HG02610 (cell line): ENCODE data around the gene FBXL17.

Experiments
- ATAC-seq: cut with Tn5 transposase; IDR thresholded peaks from one replicate; pipeline ENCODE4 v1.9.1; 2021; ENCODE audit warnings: mild to moderate bottlenecking, moderate library complexity; ENCODE audit not compliant: unreplicated experiment

Gene FBXL17

DNA sequence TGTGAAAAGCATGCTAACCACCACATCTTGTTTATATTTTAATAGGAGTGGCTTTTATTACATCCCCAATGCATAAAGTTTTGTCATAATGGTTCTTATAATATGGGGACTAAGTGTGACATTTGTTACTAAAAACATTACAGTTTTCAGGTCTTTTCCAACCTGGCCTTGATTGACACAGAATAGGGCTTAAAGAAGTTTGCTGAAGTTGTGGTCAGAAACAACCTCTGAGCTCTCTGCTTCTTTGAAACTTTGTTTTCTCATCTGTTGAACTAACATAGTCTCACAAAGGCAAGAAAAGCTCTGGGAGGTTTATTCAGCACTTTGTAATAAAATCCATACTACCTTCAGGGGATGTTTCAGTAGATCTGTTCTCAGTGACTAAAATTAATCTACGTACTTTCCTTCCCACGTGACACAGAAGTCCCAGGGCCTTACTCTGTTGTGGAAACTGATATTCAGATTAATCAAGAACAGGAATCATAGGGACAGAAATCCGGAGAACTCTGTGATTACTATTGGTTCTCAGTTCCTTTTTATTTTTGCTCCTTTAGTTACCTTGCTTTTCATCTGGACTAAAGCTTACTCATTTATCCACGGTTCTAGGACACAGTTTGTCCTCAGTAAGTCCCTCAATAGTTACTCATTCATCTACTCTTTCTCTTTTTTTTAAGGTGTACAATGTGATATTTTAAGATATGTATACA, 422.2 kb downstream of the FBXL17 start:
- ATAC-seq: no peak

DNA sequence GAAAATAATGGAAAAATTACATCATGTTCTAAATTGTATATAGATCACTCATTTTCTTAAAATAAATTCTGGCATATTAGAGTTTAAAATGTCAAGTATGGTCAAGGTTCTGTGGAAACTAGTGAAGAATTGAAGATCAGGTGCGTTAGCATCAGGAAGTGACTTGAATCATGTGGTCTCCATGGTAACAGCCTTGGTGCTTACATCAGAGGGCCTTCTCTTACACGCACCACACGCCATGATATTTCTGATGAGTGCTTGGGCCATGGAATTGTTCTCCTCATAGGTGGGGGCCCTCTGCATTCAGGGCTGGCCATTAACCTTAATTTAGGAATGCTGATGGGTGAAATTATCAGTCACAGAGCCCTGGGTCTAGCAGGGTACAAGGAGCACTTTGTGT, 423.0 kb downstream of the FBXL17 start:
- no peak for ATAC-seq

DNA sequence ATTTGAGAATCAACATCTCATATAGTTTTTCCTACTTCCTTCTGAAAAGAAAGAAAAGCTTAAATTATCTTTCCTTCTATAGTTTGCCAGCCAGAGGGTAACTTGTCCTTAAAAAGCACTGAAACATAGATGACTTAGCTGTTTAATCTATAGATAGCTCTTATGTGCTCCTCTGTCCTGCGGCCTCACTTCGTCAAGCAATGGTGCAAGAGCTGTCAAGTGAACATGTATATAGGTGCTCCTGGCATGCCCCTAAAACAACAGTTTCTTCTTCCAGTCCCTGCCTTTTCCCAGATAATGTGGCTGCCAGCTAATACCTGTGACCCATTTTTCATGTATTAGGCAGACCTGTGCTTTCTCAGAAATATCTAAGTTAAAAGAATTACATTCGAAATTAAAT, 423.5 kb downstream of the FBXL17 start:
- ATAC-seq: no peak

DNA sequence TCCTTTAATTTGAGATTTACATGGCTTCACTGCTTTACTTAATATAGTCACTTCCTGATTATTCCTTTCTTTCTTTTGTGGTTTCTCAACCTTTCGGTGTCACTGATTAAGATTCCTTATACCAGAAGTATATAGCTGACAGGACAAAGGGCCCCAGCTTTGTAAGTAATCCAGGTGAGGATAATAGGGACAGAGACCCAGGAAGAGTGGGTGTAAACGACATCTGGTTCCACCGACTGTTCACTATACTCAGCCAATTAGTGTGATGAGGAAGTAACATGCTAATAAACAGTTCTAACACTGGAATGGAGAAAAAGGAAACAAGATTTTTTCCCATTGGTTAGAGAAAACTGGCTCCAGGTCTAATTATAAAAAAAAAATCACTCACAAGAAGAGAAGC, 424.8 kb downstream of the FBXL17 start:
- ATAC-seq: no peak

DNA sequence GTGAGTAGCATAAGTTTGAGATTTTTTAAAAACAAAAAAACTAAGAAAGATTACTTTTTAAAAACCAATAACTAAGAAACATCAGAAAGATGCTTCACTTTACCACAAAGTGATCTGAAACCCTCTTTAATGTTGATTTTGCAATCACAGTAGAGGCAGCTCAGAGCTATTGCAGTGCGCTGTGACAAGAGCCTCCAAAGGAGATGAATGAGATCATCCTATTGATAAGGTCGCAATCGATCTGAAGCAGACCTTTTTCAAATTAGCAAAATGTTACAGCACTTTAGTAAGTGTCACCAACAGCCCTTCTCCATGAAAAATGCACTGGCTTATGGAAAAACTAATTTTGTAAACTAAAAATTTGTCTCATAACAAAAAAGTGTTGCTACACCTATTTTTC, 426.6 kb downstream of the FBXL17 start:
- ATAC-seq: no peak

DNA sequence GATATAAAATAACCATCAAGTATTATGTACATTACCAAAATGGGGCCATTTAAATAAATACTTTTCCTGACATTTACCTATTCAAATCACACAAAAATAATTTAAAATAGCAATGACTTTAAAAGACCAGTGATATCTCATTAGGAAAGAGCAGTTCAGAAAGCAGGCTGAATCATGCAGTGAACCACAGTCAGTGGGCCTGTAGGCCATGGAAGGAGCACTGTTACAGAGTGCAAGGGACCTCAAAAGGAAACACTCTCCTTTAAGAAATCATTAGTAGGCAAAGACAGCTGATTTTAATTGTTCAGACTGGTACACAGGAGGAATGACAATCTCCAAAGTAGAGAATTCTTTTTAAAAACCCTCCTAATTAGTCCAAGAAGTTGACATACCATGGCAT, 427.6 kb downstream of the FBXL17 start:
- ATAC-seq: no peak

DNA sequence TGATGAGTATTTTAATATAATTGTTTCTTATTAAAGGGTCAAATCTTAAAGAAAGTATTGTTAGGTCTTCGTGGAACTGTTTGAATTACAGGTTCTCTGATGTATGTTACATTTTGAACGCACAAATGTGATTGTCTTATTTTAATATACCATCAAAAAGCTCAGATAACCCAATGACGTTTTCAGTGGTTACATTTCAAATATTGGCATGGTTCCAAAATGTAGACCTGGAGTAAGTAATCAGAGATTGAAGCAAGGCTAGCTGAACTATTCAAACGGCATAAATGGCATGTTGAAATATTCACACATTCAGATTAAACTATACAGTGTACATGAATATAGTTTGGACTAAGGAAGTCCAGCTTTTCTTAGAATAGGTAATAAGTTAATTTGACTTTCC, 429.4 kb downstream of the FBXL17 start:
- no peak for ATAC-seq

DNA sequence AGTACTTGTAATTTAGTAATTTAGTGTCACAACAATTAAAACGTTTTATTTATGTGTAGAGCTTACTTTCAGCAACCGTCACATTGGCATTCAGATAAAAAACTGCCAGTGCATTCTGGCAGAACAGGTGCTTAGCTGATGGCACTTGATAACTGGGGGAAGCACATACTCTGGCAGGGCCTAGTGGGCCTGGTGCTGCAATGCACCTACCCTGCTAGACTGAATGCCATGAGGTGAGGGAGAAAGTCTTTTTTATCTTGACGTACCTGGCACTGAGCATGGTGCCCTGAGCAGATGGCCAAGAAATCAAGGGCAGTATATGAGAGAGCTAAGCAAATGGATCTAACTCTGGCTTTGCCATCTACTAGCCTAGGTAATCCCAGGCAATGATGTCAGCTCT, 430.6 kb downstream of the FBXL17 start:
- ATAC-seq: no peak

DNA sequence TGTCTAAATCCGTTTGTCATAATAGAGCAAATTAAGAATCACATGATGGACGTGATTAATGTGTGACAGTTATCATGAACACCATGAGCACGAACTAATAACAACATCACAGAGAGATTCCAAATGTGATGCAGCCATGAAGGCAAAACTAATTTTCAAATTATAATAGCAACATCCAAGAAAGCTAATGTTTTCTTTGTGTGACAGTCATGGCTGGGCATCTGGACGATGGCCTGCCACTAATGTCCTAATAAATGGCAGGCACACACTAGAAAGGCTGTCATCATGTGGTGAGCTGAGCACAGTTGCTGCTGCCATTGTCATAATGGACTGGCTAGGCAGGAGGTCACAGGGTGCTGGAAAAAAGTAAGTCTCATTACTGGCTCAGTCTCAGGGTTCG, 431.1 kb downstream of the FBXL17 start:
- ATAC-seq: no peak

DNA sequence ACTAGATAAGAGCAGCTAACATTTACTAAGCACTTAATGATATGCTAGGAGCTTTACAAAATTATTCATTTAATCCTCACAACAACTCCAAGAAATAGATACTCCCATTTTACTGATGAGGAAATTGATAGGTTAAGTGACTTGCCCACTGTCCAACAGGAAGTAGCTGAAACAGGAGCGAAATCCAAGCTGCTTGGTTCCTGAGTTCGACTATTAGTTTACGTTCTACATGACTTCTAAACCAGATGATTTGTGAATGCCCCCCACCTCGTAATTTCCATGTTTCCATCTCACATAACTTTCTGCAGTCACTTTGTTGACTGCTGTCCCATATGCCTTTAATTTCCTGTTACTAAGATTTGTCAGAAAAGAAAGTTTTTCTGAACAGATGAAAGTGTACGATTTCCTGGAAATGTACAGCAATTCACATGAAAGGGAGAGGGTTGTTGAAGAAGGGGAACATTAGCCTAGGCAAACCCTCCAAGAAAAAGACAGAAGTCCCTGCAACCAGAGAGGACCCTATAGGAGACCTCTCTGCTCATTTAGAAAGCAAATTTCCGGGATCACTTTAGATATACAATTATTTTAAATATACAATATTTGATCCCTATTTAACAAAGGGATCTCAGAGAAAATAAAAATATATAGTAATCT, 432.1 kb downstream of the FBXL17 start:
- no peak for ATAC-seq

DNA sequence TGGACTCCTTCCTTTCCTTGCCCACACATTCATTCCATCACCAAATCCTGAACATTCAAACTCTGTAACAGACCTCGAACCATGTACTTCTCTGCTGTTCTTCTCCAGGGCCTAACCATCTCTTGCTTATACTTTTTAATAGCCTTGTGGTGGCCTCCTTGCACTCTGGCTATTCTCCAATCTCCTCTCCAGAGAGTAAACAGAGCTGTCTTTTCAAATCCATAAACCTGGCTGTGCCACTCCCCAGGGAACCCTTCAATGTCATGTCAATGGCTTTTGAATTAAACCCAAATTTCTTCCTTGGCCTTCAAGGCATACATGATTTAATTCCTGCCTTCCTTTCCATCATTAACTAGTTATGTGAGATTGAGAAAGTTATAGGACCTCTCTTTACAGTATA, 433.5 kb downstream of the FBXL17 start:
- no peak for ATAC-seq

DNA sequence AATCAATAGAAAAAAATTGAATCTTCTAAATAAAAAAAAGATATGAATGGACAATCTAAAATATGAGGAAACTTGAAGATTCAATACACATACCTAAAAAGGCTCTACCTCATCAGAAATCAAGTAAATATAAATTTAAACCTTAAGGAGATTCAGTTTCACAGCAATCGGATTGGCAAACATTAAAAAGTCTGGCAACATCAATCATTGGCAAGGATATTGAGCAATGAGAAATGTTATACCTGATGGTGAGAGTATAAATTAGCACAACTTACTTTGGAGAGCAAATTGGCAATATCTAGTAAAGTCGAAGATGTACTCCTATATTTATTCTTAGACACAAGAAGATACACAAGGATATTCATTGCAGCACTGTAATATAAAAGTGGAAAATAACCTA, 436.8 kb downstream of the FBXL17 start:
- ATAC-seq: no peak

DNA sequence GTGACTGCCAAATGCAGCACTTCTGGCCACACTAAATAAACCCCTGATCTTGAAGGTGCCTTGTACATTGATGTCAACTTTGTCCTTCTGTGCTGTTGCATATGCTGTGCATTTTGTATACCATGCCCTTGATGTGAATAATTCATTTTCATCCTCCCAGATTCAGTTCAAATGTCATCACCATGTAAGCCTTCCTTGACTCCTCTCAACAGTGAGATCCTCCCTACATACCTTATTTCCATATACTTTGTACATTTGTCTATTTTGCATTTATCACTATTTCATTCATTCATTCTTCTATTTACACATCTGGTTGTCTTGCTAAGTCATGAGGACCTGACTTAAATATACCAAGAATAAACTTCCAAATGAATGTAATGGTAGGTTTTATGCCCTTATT, 438.0 kb downstream of the FBXL17 start:
- no peak for ATAC-seq

DNA sequence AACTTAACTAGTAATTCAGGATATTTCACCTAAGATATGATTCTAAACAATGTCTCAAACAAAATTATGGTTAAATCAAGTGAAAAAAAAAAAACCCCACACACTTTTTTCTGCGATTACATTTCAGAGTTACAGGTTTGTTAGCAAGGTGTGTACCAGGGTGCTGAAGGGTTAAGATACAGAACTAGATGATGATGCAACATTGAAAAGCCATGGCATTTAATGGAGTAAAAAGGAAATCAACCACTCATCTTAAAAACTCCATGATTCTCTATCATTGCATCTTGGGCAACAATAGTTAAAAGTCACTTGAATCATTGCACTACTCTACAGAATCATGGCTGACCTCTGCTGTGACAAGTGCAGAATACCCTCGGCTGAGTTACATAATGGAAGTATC, 440.9 kb downstream of the FBXL17 start:
- ATAC-seq: no peak

DNA sequence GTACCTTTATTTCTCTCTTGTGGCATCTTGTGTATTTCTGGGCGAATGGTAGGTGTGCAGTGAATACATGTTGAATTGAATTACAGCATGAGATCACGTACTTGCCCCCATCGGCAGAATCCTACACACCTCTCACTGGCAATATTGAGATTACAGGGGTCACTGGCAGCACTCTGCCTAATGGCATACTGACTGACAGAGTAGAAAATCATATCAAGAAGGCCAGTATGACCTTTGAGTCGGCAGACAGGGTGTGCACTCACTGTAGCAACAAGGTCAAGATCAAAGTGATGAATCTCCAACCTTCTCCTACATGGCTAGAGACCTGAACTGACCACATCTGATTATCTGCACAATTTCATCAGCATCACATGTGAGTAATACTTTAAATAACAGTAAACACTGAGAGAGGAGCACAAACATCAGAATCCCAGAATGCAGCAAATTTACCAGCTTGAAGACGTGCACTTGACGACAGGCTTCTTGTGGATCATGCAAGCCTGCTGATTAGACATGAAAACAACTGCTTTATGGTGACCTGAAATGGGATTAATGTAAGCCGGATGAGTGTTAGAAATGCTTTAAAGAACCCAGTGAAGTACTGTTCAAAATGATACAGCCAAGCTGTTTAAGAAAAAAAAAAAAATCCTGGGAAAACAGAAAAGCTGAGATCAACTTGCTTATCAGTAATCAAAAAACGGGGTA, 444.1 kb downstream of the FBXL17 start:
- ATAC-seq: no peak

DNA sequence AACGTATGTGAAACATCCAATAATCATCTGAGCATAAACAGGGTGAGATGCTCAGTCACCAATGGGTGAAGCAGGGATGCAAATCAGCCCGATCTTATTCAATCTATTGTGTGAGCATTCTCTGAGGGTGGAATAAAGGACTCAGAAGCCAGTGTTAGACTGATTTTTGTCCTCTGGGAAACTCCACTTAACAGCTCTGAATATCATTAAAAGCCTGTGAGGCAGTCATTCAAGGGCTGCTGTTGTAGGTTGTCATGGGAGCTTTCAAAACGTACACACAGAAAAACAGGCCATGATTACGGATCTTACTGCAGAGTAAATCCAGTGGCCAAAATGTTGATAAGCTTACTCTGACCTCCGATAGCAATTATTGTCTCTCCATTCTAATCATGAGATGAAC, 444.7 kb downstream of the FBXL17 start:
- no peak for ATAC-seq

DNA sequence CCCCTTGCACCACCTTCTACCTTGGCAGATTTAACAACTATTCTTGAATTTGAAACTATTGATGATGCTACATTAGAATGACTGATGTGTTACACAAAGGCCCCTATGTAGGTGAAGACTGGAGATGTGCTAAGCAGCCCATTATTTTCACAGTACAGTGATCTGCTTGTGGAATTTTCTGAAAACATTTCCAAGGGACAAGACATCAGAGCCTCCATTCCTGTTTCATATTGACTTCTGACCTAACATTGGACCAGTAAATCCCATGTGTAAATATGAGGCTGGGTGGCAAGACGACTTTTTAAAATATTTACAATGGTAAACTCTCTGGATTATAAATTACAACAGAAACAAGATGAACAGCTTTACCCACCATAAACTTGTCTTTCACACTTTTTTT, 445.4 kb downstream of the FBXL17 start:
- ATAC-seq: no peak

DNA sequence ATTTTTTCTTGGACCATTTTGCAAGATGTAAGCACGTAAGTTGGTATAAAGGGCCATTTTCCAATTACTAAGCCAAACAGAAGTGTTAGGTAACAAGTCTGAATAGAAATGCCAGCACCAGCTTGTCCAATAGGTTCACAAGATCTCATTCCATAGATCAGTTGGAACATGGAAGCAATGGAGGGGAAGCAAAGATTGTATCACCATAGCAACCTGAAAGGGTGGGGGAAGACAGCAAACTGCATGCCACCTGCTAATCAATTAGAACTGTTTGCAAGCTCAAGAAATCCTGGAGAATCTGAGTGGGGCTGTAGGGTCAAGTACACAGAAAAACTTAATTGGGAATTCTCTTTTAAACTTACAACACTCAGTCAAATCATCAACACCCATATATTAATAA, 446.3 kb downstream of the FBXL17 start:
- ATAC-seq: no peak

DNA sequence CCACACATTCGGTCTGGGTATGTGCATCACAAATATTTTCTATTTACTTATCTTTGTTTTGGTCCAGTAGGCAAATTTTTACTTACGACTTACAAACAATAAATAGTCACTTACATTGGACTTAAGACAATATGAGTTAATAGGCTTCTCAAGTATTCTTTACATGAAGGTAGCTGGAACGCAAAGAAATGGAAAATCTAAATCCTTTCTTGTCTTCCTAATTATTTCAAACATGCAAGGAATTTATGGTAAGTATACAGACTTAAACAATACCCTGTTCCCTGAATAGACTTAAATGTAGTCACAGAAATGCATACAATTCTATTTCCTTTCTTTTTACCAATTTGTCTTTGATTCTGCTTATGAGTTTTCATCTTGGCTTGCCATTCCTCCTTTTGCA, 448.6 kb downstream of the FBXL17 start:
- no peak for ATAC-seq

DNA sequence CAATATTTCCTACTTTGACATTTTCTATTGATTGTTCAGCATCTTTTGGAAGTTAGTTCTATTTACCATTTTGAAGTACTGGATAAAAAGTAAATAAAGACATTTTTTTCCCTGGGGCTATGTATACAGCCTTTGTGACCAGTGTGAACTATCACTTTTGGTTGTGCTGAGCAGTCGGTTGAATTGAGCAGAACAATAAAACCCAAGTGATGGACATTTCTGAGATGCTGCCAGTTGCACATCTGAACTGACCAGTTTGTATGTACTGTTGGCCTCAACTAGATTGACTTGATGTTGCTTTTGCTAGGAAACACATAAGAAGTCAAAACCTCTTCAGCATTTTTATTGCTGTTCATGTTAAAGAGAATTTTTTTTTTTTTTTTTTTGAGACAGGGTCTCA, 451.0 kb downstream of the FBXL17 start:
- no peak for ATAC-seq

DNA sequence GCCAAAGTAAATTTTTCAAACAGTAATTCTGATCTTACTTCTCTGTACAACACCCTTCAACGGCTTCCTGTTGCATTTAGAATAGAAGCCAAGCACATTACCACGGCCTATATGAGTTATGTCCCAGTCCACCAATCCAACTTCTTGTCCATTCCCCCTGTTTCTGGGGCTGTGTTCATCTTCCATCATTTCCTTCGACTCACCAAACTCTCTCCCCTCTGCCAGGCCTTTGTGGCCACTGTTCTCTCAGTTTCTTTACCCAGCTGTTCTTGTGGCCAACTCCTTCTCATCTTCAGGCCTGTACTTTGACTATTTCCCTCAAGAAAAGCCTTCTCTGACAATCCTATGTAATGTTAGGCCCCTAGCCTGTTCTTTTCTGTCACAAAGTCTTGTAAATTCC, 451.8 kb downstream of the FBXL17 start:
- ATAC-seq: no peak

DNA sequence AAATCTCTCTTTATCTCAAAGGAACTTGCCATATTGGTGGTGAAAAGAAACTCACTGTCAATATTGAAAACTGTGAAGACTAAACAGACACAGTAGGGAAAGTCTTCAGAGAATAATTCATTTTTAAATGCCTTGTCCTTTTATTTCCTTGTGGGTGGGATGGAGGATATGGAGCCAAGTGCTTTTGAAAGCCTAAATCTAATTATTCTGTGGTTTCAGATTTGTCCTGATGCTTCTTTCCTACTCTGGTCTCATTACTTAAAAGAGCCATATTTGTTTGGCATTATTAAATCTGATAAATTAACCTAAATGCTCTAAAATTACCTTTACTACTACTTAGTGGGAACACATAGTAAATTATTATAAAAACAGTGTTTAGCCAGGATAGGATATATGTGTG, 452.8 kb downstream of the FBXL17 start:
- no peak for ATAC-seq
